ENCODE results near the gene GHR. TPM values are rescaled to one million over a fixed set of nuclear protein-coding genes. Genes with fewer than 3 reads are reported as not detected.
"Not testable (repeated sequence)": the region's sequence is repeated elsewhere in the genome, so short reads cannot be mapped to it uniquely, and the experiment has no call there.

Gene GHR
- total RNA-seq, 1 donor from 2014 or later: 0.17 TPM

- TF ChIP-seq CTCF (conservative IDR thresholded peaks at IDR 0.05; ENCODE audit: low read depth, low read length): no peak
- no peak for DNase-seq (ENCODE audit: low read depth)
- H3K4me3 ChIP-seq (ENCODE audit: low read depth, low read length): no peak overlapping the region
These were observed 150.1 kb downstream of the GHR start for GRCh38 chr5:42573386-42573785.

- DNase-seq (ENCODE audit: low read depth): not testable (repeated sequence)
These were observed 152.7 kb downstream of the GHR start for GRCh38 chr5:42575914-42576313.

GRCh38 chr5:42578901-42579300 lies 155.7 kb downstream of the GHR start:
- H3K4me3 ChIP-seq (ENCODE audit: low read depth, low read length); DNase-seq (ENCODE audit: low read depth): not testable (repeated sequence)

More at GRCh38 chr5:42575914-42576313, 152.7 kb downstream of the GHR start:
- not testable (repeated sequence) for H3K4me3 ChIP-seq (ENCODE audit: low read depth, low read length)

- no peak overlapping the region for H3K4me3 ChIP-seq (ENCODE audit: low read depth, low read length)
- TF ChIP-seq CTCF (conservative IDR thresholded peaks at IDR 0.05; ENCODE audit: low read depth, low read length): no peak
- peak; percentile 41 for DNase-seq (ENCODE audit: low read depth)
These were observed 156.1 kb downstream of the GHR start for GRCh38 chr5:42579320-42579719.

GRCh38 chr5:42581845-42582244 lies 158.6 kb downstream of the GHR start:
- no peak for DNase-seq (ENCODE audit: low read depth)
- H3K4me3 ChIP-seq (ENCODE audit: low read depth, low read length): no peak overlapping the region
- TF ChIP-seq CTCF (conservative IDR thresholded peaks at IDR 0.05; ENCODE audit: low read depth, low read length): no peak

GRCh38 chr5:42582723-42583122 lies 159.5 kb downstream of the GHR start:
- no peak for DNase-seq (ENCODE audit: low read depth)
- H3K4me3 ChIP-seq (ENCODE audit: low read depth, low read length): no peak overlapping the region
- no peak for TF ChIP-seq CTCF (conservative IDR thresholded peaks at IDR 0.05; ENCODE audit: low read depth, low read length)

GRCh38 chr5:42583322-42583721 lies 160.1 kb downstream of the GHR start:
- H3K4me3 ChIP-seq (ENCODE audit: low read depth, low read length): no peak overlapping the region
- peak; percentile 23 for DNase-seq (ENCODE audit: low read depth)
- TF ChIP-seq CTCF (conservative IDR thresholded peaks at IDR 0.05; ENCODE audit: low read depth, low read length): peak; percentile 84

GRCh38 chr5:42586625-42587024 lies 163.4 kb downstream of the GHR start:
- DNase-seq (ENCODE audit: low read depth): no peak
- no peak overlapping the region for H3K4me3 ChIP-seq (ENCODE audit: low read depth, low read length)
- TF ChIP-seq CTCF (conservative IDR thresholded peaks at IDR 0.05; ENCODE audit: low read depth, low read length): no peak
